ENCODE measurements around the gene ATP8A1.
A peak's percentile ranks its signal among the peaks of the same experiment; 100 is the strongest.
"Not testable (repeated sequence)": the region's sequence is repeated elsewhere in the genome, so short reads cannot be mapped to it uniquely, and the experiment has no call there.

The ATP8A1 gene

GRCh38 chr4:42480281-42480680 is 176.6 kb downstream of the ATP8A1 start:
- no peak for DNase-seq (ENCODE audit: low read depth, low spot score)
- Histone ChIP-seq H3K9ac (ENCODE audit: insufficient read length) (no peak overlapping the region), H3K9me3 (ENCODE audit: low read depth, low read length) (no peaks in the 10 kb centered on the region), H3K36me3 (ENCODE audit: insufficient read depth, low read length) (no peaks in the 10 kb centered on the region), H3K4me3 (no peak overlapping the region), H3K27ac (no peak overlapping the region)
- TF ChIP-seq POLR2AphosphoS5 (IDR thresholded peaks at IDR 0.05; ENCODE audit: borderline replicate concordance, low read depth, low read length) (no peak), FOXP2 (optimal IDR thresholded peaks at IDR 0.05; ENCODE audit: control extremely low read depth, extremely low read length, insufficient read depth) (no peak), EZH2 (IDR thresholded peaks at IDR 0.05) (no peak)

GRCh38 chr4:42478946-42479345 is 178.0 kb downstream of the ATP8A1 start:
- Histone ChIP-seq H3K9me3 (ENCODE audit: low read depth, low read length) (no peaks in the 10 kb centered on the region), H3K9ac (ENCODE audit: insufficient read length) (no peak overlapping the region), H3K36me3 (ENCODE audit: insufficient read depth, low read length) (no peaks in the 10 kb centered on the region), H3K4me3 (peak overlapping the region; percentile 27; the same call in 1 of the 2 replicates), H3K27ac (no peak overlapping the region)
- peak; percentile 95 for DNase-seq (ENCODE audit: low read depth, low spot score)
- TF ChIP-seq FOXP2 (optimal IDR thresholded peaks at IDR 0.05; ENCODE audit: control extremely low read depth, extremely low read length, insufficient read depth) (no peak), EZH2 (IDR thresholded peaks at IDR 0.05) (no peak), POLR2AphosphoS5 (IDR thresholded peaks at IDR 0.05; ENCODE audit: borderline replicate concordance, low read depth, low read length) (peak; percentile 17; the same call in 1 of the 2 replicates)

GRCh38 chr4:42478509-42478908 is 178.4 kb downstream of the ATP8A1 start:
- no peak overlapping the region for H3K27ac ChIP-seq
- DNase-seq (ENCODE audit: low read depth, low spot score): no peak
- no peaks in the 10 kb centered on the region for H3K36me3 ChIP-seq (ENCODE audit: insufficient read depth, low read length)
- TF ChIP-seq FOXP2 (optimal IDR thresholded peaks at IDR 0.05; ENCODE audit: control extremely low read depth, extremely low read length, insufficient read depth): no peak
- TF ChIP-seq EZH2 (IDR thresholded peaks at IDR 0.05): no peak
- TF ChIP-seq POLR2AphosphoS5 (IDR thresholded peaks at IDR 0.05; ENCODE audit: borderline replicate concordance, low read depth, low read length): no peak
- H3K9ac ChIP-seq (ENCODE audit: insufficient read length): no peak overlapping the region
- peak overlapping the region; percentile 27; the same call in 1 of the 2 replicates for H3K4me3 ChIP-seq
- H3K9me3 ChIP-seq (ENCODE audit: low read depth, low read length): no peaks in the 10 kb centered on the region

DNA sequence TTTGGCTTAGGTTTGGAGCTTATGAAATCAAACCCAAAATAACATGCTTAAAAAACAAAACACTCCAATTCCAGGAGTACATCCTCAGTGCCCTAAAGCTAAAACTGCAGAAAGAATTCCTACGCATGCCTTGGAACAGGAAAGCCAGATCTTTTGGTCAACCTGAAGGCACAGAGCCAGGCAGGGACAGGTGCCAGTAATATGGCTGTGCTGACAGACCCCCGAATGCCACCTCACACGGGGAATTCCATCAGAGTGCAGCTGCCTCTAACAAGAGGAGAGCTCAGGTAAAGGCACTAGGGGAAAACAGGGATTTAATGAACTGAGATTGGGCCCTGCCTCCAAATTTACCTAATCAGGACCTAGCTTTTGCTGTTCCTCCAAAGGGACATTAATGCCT is 182.5 kb downstream of the ATP8A1 start:
- DNase-seq (ENCODE audit: low read depth, low spot score): no peak
- Histone ChIP-seq H3K27ac (no peak overlapping the region), H3K36me3 (ENCODE audit: insufficient read depth, low read length) (no peaks in the 10 kb centered on the region), H3K9ac (ENCODE audit: insufficient read length) (no peak overlapping the region), H3K4me3 (no peak overlapping the region), H3K9me3 (ENCODE audit: low read depth, low read length) (no peaks in the 10 kb centered on the region)
- TF ChIP-seq FOXP2 (optimal IDR thresholded peaks at IDR 0.05; ENCODE audit: control extremely low read depth, extremely low read length, insufficient read depth) (no peak), EZH2 (IDR thresholded peaks at IDR 0.05) (no peak), POLR2AphosphoS5 (IDR thresholded peaks at IDR 0.05; ENCODE audit: borderline replicate concordance, low read depth, low read length) (no peak)

DNA sequence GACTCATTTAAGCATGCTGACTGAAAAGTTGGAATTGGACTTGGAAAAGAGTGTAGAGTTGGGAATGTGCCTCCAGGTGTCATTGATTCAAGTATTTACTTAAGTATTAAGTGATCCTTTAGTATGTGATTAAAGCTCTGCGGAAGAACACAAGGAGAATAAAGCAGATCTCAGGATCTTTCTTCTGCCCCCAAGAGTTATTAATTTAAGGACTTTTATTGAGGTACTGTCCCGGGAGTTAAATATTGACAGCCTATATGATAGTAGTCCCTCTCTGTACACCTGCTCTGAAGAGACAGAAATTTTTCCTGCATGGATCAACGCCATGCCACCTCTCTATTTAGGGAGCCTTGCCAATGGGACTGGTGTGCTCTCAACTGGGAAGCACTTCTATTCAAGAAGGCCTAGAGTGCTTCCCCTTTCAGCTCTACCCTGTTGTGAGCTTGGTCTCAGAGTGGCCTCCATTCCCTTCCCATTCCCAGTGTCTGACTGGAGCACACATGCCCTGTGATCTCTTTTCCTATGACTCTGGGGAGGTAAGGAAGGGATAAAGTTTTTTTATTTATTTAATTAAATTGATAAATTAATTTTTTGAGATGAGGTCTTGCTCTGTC is 183.7 kb downstream of the ATP8A1 start:
- DNase-seq (ENCODE audit: low read depth, low spot score): no peak
- H3K9me3 ChIP-seq (ENCODE audit: low read depth, low read length): no peaks in the 10 kb centered on the region
- H3K36me3 ChIP-seq (ENCODE audit: insufficient read depth, low read length): no peaks in the 10 kb centered on the region
- no peak overlapping the region for H3K9ac ChIP-seq (ENCODE audit: insufficient read length)
- no peak overlapping the region for H3K27ac ChIP-seq
- no peak for TF ChIP-seq EZH2 (IDR thresholded peaks at IDR 0.05)
- TF ChIP-seq POLR2AphosphoS5 (IDR thresholded peaks at IDR 0.05; ENCODE audit: borderline replicate concordance, low read depth, low read length): no peak
- no peak for TF ChIP-seq FOXP2 (optimal IDR thresholded peaks at IDR 0.05; ENCODE audit: control extremely low read depth, extremely low read length, insufficient read depth)
- H3K4me3 ChIP-seq: no peak overlapping the region

- no peaks in the 10 kb centered on the region for H3K9me3 ChIP-seq (ENCODE audit: low read depth, low read length)
- TF ChIP-seq FOXP2 (optimal IDR thresholded peaks at IDR 0.05; ENCODE audit: control extremely low read depth, extremely low read length, insufficient read depth): no peak
- TF ChIP-seq EZH2 (IDR thresholded peaks at IDR 0.05): no peak
- no peak for TF ChIP-seq POLR2AphosphoS5 (IDR thresholded peaks at IDR 0.05; ENCODE audit: borderline replicate concordance, low read depth, low read length)
- H3K27ac ChIP-seq: no peak overlapping the region
- no peak overlapping the region for H3K4me3 ChIP-seq
- no peak overlapping the region for H3K9ac ChIP-seq (ENCODE audit: insufficient read length)
- no peak for DNase-seq (ENCODE audit: low read depth, low spot score)
- H3K36me3 ChIP-seq (ENCODE audit: insufficient read depth, low read length): no peaks in the 10 kb centered on the region
These were observed 185.0 kb downstream of the ATP8A1 start for GRCh38 chr4:42471896-42472295.

- H3K9me3 ChIP-seq (ENCODE audit: low read depth, low read length): no peaks in the 10 kb centered on the region
- TF ChIP-seq POLR2AphosphoS5 (IDR thresholded peaks at IDR 0.05; ENCODE audit: borderline replicate concordance, low read depth, low read length) (no peak), EZH2 (IDR thresholded peaks at IDR 0.05) (no peak), FOXP2 (optimal IDR thresholded peaks at IDR 0.05; ENCODE audit: control extremely low read depth, extremely low read length, insufficient read depth) (no peak)
- H3K27ac ChIP-seq: no peak overlapping the region
- no peaks in the 10 kb centered on the region for H3K36me3 ChIP-seq (ENCODE audit: insufficient read depth, low read length)
- no peak overlapping the region for H3K9ac ChIP-seq (ENCODE audit: insufficient read length)
- H3K4me3 ChIP-seq: no peak overlapping the region
- DNase-seq (ENCODE audit: low read depth, low spot score): no peak
These were observed 186.9 kb downstream of the ATP8A1 start for GRCh38 chr4:42470023-42470422.

DNA sequence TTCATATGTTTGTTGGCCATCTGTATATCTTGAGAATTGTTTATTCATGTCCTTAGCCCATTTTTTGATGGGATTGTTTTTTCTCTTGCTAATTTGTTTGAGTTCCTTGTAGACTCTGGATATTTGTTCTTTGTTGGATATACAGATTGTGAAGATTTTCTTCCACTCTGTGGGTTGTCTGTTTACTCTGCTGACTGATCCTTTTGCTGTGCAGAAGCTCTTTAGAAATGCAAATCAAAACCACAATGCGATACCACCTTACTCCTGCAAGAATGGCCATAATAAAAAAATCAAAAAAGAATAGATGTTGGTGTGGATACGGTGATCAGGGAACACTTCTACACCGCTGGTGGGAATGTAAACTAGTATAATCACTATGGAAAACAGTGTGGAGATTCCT is 189.1 kb downstream of the ATP8A1 start:
- not testable (repeated sequence) for H3K4me3 ChIP-seq; H3K27ac ChIP-seq; H3K9me3 ChIP-seq (ENCODE audit: low read depth, low read length); H3K9ac ChIP-seq (ENCODE audit: insufficient read length); H3K36me3 ChIP-seq (ENCODE audit: insufficient read depth, low read length); DNase-seq (ENCODE audit: low read depth, low spot score)

- H3K27ac ChIP-seq: no peak overlapping the region
- no peaks in the 10 kb centered on the region for H3K9me3 ChIP-seq (ENCODE audit: low read depth, low read length)
- no peaks in the 10 kb centered on the region for H3K36me3 ChIP-seq (ENCODE audit: insufficient read depth, low read length)
- no peak for DNase-seq (ENCODE audit: low read depth, low spot score)
- H3K4me3 ChIP-seq: no peak overlapping the region
- H3K9ac ChIP-seq (ENCODE audit: insufficient read length): no peak overlapping the region
- no peak for TF ChIP-seq POLR2AphosphoS5 (IDR thresholded peaks at IDR 0.05; ENCODE audit: borderline replicate concordance, low read depth, low read length)
These were observed 190.5 kb downstream of the ATP8A1 start for GRCh38 chr4:42466273-42466844.
